ENCODE results near the gene MYLK. TPM values are rescaled to one million over a fixed set of nuclear protein-coding genes. Genes with fewer than 3 reads are reported as not detected.

Gene MYLK
- total and polyA plus RNA-seq, 10 of the 15 experiments (the other 5 are each of a cell fraction or from before 2014, with no cell fraction given), result 0.04 to 1.6 (median 0.42) TPM; not detected in 1

GRCh38 chr3:123782488-123782887, 101.6 kb downstream of the MYLK start (continued):
- no peak for TF ChIP-seq CREB1 (IDR thresholded peaks at IDR 0.05; ENCODE audit: low read depth)
- TF ChIP-seq ZNF592 (IDR thresholded peaks at IDR 0.05), result no peak
- peak; percentile 47; the same call in 1 of the 2 replicates for TF ChIP-seq MTA2 (IDR thresholded peaks at IDR 0.05; ENCODE audit: low read depth)
- TF ChIP-seq SMAD1 (IDR thresholded peaks at IDR 0.05; ENCODE audit: low read depth, partially characterized antibody), result no peak
- TF ChIP-seq ZNF217 (IDR thresholded peaks at IDR 0.05), result no peak

GRCh38 chr3:123781571-123782275, 102.4 kb downstream of the MYLK start:
- CTCF ChIA-PET, result no interaction called here
- Histone ChIP-seq H3K9ac (ENCODE audit: control insufficient read depth, insufficient read depth, low read length) (no peak overlapping the region), H2AFZ (ENCODE audit: control insufficient read depth, low read depth, low read length) (no peak overlapping the region), H3K4me1 (ENCODE audit: control insufficient read depth, insufficient read depth, low read length) (no peaks in the 10 kb centered on the region), H3K27me3 (replicated peaks in 1 of 2; ENCODE audit: control insufficient read depth in 2 of 2, insufficient read depth in 2 of 2, low read length in 1 of 2) (no peaks in the 10 kb centered on the region; a peak in 1 of 4 replicates), H3K36me3 (ENCODE audit: control insufficient read depth in 2 of 2, insufficient read depth in 2 of 2, low read length in 1 of 2) (no peaks in the 10 kb centered on the region), H3K4me3 (no peak overlapping the region), H3K9me3 (replicated peaks; ENCODE audit: control insufficient read depth, insufficient read depth, low read length) (no peaks in the 10 kb centered on the region), H4K20me1 (ENCODE audit: control insufficient read depth, insufficient read depth) (no peaks in the 10 kb centered on the region), H3K79me2 (ENCODE audit: control insufficient read depth, insufficient read depth, low read length) (no peaks in the 10 kb centered on the region), H3K4me2 (ENCODE audit: control insufficient read depth, insufficient read depth) (no peak overlapping the region), H3K27ac (ENCODE audit: control insufficient read depth, insufficient read depth) (no peak overlapping the region)
- FAIRE-seq (no peak), ATAC-seq (no peak), DNase-seq (ENCODE audit: low read depth, low spot score) (no peak)
- BruUV-seq (replicated peaks), result no TSS peak
- intact Hi-C loops (cut with micrococcal nuclease; ENCODE audit: unreplicated experiment), result no loop called here
- SMC1A ChIA-PET (ENCODE audit: uncharacterized antibody, unreplicated experiment), result interaction anchor here (1.0 kb wide), 1 partner anchor 8 kb away, joined by 3 read pairs; no protein-coding TSS in a partner anchor
- POLR2A ChIA-PET, result no interaction called here
- WGBS (ENCODE audit: insufficient coverage, insufficient replicate concordance, low lambda C conversion rate, missing lambda C conversion rate), result 3% methylated on average over 6 of the region's 6 CpGs
- RAD21 ChIA-PET (ENCODE audit: unreplicated experiment), result no interaction called here
- in situ Hi-C loops (cut with MboI), result no loop called here
- TF ChIP-seq E4F1 (IDR thresholded peaks at IDR 0.05; ENCODE audit: borderline replicate concordance, partially characterized antibody) (no peak), BCLAF1 (IDR thresholded peaks at IDR 0.05) (no peak), MXI1 (IDR thresholded peaks at IDR 0.05; ENCODE audit: low read depth, low read length) (no peak), EED (IDR thresholded peaks at IDR 0.05; ENCODE audit: low read depth) (no peak), NBN (IDR thresholded peaks at IDR 0.05) (no peak), ZNF24 (IDR thresholded peaks at IDR 0.05) (no peak), GABPA (IDR thresholded peaks at IDR 0.05; ENCODE audit: low read depth) (no peak), RUNX3 (IDR thresholded peaks at IDR 0.05; ENCODE audit: low read length) (no peak), SIN3A (IDR thresholded peaks at IDR 0.05; ENCODE audit: low read depth, low read length) (no peak)
